ENCODE measurements around the gene ZNRF3. TPM values are rescaled to one million over a fixed set of nuclear protein-coding genes. Genes with fewer than 3 reads are reported as not detected.
"Not testable (repeated sequence)": the region's sequence is repeated elsewhere in the genome, so short reads cannot be mapped to it uniquely, and the experiment has no call there.

ZNRF3 gene
- total RNA-seq, 1 donor from 2014 or later: 4.8 TPM

DNA sequence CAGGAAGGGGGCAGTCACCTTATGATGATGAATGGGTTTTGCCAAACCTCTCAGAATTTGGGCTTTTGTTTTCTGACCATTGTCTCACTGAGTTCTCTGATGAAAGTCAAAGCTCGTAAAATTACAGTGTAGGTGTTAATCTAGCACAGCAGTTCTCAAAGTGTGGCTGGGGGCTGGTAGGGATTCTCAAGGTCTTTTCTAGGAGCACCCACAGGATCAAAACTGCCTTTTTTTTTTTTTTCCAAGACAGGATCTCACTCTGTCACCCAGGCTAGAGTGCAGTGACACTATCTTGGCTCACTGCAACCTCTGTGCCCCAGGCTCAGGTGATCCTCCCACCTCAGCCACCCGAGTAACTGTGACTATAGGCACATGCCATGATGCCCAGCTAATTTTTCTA is 112.2 kb downstream of the ZNRF3 start:
- intact Hi-C loops (cut with DNase I): no loop called here
- no peak for DNase-seq (ENCODE audit: low spot score)

DNA sequence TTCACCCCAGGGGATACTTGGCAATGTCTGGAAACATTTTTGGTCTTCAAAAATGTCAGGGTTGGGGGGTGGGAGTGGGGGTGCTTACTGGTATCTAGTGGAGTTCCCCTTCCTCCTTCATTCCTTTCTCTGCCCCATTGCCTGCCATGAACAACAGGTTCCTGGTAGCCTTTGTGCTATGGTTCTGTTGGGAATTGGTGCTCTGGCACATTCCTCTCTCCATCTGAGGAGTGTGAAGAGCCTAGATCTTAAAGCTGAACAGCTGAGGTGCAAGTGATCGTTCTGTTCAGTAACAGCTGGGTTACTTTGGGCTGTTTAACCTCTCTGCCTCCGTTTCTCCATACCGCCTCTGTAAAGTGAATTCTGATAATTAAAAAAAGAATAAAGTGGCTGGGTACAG is 114.0 kb downstream of the ZNRF3 start:
- DNase-seq (ENCODE audit: low spot score): no peak
- intact Hi-C loops (cut with DNase I): no loop called here

DNA sequence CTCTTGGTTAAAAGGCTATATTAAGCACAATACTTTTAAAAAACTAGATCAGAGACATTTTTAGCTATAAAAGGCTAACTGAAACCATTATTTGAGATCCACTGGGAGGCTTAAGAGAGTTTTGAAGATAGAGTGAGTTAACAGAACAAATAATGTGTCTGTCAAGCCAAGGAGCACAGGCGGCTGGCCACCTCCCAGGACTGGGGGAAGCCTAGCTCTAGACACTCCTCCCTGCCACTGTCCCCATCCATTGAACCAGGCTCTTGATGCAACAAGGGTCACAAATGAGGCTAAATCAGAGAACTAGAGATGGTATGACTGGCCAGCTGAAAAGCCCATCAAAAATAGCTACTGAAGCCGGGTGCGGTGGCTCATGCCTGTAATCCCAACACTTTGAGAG is 115.3 kb downstream of the ZNRF3 start:
- intact Hi-C loops (cut with DNase I): no loop called here
- no peak for DNase-seq (ENCODE audit: low spot score)

DNA sequence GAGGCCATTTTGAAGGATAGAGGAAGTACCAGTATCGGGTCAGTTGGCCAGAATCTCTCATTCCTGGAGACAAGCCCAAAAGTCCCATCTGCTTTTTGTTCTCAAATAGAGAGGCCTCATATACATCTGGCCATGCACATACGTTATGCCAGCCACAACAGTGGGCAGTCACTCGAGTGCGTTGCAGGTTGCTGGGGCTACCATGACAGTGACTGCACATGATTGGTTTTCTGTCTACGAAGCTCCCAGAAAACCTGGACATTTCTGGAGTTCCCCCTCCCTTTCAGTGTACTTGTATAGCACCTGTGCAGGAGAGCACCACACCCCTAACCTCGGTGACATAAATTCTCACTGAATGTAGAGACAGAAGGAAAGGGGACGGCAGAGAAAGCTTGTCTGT is 116.1 kb downstream of the ZNRF3 start:
- DNase-seq (ENCODE audit: low spot score): no peak
- intact Hi-C loops (cut with DNase I): no loop called here

GRCh38 chr22:28999919-29000556 is 116.7 kb downstream of the ZNRF3 start:
- intact Hi-C loops (cut with DNase I): loop anchor here (10.0 kb wide), 1 partner anchor 45 kb away; no protein-coding TSS in a partner anchor
- no peak for DNase-seq (ENCODE audit: low spot score)

DNA sequence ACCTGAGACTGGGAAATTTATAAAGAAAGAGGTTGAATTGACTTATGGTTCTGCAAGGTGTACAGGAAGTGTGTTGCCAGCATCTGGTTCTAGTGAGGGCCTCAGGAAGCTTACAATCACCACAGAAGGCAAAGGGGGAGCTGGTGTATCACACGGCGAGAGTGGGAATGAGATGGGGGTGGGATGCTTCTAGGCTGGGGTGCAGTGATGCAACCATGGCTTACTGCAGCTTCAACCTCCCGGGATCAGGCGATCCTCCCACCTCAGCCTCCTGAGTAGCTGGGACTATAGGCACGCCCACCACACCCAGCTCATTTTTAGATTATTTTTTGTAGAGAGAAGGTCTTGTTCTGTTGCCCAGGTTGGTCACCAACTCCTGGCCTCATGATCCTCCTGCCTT is 117.3 kb downstream of the ZNRF3 start:
- DNase-seq (ENCODE audit: low spot score): no peak
- intact Hi-C loops (cut with DNase I): loop anchor here (10.0 kb wide), 1 partner anchor 46 kb away; no protein-coding TSS in a partner anchor

DNA sequence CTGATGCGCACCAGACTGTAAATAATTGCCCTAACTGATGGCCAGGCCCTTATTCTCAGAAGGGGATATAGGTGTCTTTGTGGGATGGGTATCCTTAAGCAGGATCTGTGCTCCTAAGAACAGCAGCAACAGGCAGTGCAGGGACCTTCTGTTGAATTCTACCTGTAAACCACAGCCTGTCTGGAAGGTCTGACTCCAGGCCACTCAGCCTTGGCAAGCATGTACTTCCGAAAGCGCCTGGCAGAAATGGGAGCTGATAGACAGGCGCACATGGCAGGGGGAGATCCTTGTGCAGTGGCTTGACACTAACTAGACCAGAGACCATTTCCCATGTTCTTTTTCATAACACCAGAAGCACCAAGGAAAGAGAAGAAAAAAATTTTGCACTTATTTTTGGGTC is 119.2 kb downstream of the ZNRF3 start:
- intact Hi-C loops (cut with DNase I): loop anchor here (10.0 kb wide), 1 partner anchor 48 kb away; no protein-coding TSS in a partner anchor
- no peak for DNase-seq (ENCODE audit: low spot score)

- intact Hi-C loops (cut with DNase I): loop anchor here (10.0 kb wide), 1 partner anchor 49 kb away; no protein-coding TSS in a partner anchor
- DNase-seq (ENCODE audit: low spot score): no peak
Observed at GRCh38 chr22:29003552-29003951, 120.2 kb downstream of the ZNRF3 start.

DNA sequence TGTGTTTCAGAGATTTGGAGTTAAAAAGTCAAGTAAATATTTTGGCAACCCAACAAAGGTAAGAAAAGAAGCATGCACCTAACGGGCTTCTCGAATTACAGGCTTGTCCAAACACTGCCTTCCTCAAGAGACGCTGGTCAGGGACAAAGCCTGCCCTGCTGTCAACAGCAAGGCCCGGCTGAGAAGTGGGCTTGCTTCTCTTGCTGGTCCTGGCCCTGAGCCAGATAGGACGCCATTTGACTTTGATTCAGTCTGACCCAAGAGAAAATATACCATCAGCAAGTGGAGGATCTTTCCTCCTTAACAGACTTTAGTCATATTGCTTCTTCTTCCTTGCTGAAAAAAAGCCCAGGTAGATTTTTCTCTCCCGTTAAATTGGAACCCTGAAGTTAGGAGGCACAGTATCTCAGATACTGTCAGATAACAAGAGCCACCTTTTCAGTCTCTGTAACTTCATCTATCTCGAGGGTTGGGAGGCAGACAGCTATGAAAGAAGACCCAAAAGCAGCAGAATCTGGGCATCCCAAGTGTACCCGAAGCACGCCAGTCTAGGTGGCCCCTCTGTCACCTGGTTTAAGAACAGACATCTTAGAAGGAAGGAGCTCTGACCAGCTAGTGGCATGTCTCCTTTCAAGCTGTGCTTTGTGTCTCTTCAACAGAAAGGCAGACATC is 120.7 kb downstream of the ZNRF3 start:
- DNase-seq (ENCODE audit: low spot score): no peak
- intact Hi-C loops (cut with DNase I): loop anchor here (10.0 kb wide), 1 partner anchor 49 kb away; no protein-coding TSS in a partner anchor

GRCh38 chr22:29004647-29005371 is 121.4 kb downstream of the ZNRF3 start:
- intact Hi-C loops (cut with DNase I): loop anchor here (10.0 kb wide), 1 partner anchor 50 kb away; no protein-coding TSS in a partner anchor
- no peak for DNase-seq (ENCODE audit: low spot score)

DNA sequence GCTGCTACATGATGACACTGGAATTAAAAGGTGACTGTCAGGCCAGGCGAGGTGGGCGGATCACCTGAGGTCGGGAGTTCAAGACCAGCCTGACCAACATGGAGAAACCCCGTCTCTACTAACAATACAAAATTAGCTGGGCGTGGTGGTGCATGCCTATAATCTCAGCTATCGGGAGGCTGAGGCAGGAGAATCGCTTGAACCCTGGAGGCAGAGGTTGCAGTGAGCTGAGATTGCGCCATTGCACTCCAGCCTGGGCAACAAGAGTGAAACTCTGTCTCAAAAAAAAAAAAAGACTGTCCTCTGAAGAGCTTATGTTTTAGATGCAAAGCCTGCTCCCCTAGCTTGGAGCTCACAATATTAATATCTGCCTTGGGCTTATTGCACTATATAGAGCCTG is 122.4 kb downstream of the ZNRF3 start:
- intact Hi-C loops (cut with DNase I): loop anchor here (10.0 kb wide), 1 partner anchor 51 kb away; no protein-coding TSS in a partner anchor
- DNase-seq (ENCODE audit: low spot score): not testable (repeated sequence)

GRCh38 chr22:29006346-29006745 is 123.0 kb downstream of the ZNRF3 start:
- intact Hi-C loops (cut with DNase I): loop anchor here (10.0 kb wide), 1 partner anchor 52 kb away; no protein-coding TSS in a partner anchor
- no peak for DNase-seq (ENCODE audit: low spot score)

DNA sequence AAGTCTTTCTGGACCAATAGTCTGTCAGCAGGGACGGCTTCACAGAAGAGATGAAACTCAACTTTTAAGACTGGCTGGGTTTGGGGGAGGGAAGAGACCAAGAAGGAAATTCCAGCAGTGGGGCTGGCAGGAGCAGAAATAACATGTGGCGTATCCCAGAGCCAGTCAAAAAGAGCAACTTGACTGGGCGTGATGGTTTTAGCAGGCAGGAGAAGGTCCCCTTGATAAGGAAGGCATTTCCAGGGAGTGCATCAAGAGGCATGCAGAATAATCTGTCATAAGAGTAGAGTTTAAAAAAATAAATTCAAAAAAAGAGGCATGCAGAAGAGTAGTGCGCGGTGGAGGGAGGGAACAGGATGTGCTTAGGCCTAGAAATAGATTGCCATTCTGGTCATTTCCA is 125.8 kb downstream of the ZNRF3 start:
- intact Hi-C loops (cut with DNase I): loop anchor here (10.0 kb wide), 1 partner anchor 54 kb away; no protein-coding TSS in a partner anchor
- no peak for DNase-seq (ENCODE audit: low spot score)

- no peak for DNase-seq (ENCODE audit: low spot score)
- intact Hi-C loops (cut with DNase I): no loop called here
Observed at GRCh38 chr22:29011240-29012100, 128.1 kb downstream of the ZNRF3 start.

GRCh38 chr22:29012101-29012433 is 128.7 kb downstream of the ZNRF3 start:
- DNase-seq (ENCODE audit: low spot score): no peak
- intact Hi-C loops (cut with DNase I): no loop called here

GRCh38 chr22:29012952-29013351 is 129.6 kb downstream of the ZNRF3 start:
- DNase-seq (ENCODE audit: low spot score): no peak
- intact Hi-C loops (cut with DNase I): no loop called here

DNA sequence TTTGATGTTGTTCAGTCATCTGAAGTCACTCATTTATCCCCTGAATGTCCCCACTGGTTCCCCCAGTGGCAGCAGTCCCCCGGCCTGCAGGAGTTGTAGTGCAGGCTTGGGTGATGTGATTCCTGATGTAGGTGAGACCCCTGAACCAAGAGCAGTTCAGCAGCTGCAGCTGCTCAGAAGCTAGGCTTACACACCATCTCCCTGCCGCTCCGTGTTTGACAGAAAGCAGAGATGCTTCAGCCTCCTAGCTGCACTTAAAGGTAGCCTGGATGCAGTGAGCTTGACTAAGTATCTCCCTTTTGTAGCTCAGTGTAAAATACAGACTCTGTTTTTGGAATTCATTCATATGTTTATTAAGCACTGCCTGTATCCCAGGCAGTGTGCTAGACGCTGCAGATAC is 130.9 kb downstream of the ZNRF3 start:
- intact Hi-C loops (cut with DNase I): no loop called here
- DNase-seq (ENCODE audit: low spot score): no peak

- intact Hi-C loops (cut with DNase I): no loop called here
- no peak for DNase-seq (ENCODE audit: low spot score)
Observed at GRCh38 chr22:29014773-29015172, 131.4 kb downstream of the ZNRF3 start.
